CD4-positive, alpha-beta T cell treated with Interleukin-17A for 4 hours (primary cell): ENCODE results near the gene ATXN1.
A peak's percentile ranks its signal among the peaks of the same experiment; 100 is the strongest.

ENCODE experiments used
- DNase-seq: peaks from one replicate; pipeline ENCODE4 v3.0.0-alpha.2; 2020; ENCODE audit warnings: mixed read lengths

The ATXN1 gene

DNA sequence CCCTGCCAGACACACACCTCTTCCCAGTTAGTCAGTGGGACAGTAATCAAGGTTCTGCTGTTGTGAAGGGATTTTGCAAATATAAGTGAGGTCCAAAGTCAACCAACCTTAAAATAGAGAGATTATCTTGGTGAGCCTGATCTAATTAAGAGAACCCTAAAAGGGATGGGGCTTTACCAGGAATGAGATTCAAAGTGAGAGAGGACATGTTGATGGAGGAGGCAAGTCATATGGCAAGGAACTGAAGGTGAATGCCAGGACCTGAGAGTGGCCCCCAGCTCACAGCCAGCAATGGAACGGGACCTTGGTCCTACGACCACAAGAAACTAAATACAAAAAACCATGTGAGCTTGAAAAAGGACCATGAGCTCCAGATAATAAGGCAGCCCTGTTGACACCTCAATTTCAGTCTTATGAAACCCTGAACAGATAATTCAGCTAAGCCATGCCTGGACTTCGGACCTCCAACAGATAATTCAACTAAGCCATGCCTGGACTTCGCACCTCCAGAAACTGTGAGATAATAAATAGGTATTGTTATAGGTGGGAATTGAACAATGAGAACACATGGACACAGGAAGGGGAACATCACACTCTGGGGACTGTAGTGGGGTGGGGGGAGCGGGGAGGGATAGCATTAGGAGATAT, 269.5 kb downstream of the ATXN1 start:
- DNase-seq: no peak

DNA sequence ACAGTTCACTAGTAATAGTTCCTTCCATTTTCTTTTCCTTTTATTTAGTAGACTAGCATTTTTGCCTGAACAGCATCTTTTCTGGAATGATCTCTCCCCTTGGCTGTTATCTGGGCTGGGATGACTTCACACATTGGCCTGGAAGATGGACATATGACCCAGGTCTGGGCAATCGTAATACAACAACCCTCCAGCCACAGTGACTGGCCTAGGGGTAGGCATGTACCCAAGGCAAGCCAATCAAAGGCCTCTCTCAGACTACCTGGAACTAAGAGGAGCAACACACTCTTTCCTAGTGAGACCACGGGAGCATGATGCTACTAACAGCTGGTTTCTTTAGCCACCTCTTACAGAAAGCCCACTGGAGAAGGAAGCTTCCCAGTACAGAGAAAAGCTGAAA, 270.6 kb downstream of the ATXN1 start:
- DNase-seq: no peak

DNA sequence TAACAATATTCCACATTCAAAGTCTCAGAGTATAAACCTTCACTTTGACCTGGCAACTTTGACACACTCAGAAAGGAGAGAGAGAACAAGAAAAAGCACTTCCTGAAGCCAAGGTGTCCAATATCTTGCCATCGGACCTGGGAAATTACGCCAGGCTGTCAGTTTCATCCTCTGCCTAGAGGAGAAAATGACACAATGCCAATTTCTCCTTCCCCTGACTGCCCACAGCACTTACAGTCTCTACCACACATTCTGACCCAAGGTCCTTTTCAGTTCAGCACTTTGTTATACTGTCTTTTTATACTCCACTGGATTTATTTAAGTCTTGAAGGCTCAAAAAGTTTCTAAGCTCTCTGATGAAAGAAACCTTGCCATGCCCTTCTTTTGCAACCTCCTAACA, 272.4 kb downstream of the ATXN1 start:
- DNase-seq: no peak

DNA sequence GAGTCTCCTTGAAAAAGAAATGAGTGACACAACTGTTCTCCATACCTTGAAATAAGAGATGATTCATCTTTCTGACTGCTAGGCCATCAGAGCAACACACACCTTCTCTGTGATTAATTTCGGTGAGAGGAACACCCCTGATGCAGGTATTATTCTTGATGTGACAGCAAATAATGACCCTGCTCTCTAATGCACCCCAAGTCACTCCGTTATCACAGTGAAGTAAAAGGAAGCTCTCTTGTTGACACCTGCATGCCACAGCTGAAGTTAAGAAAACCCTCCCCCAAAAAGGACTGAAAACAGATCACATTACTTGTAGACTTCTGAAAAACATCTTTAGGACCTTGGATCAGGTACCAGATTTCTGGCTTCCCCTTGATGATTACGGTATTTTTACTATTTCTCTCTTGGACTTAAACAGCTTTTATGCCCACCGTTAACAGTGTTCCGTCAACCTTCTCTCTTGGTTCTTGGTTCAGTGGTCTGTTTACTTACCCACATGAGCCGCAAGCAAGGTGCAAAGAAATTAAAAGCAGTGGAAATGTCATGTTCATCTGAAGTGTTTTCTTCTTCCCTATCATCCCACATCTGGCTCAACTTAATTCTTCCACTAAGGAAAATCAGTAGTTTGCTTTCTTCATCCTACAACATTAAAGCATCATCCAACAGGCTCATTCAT, 273.1 kb downstream of the ATXN1 start:
- no peak for DNase-seq

DNA sequence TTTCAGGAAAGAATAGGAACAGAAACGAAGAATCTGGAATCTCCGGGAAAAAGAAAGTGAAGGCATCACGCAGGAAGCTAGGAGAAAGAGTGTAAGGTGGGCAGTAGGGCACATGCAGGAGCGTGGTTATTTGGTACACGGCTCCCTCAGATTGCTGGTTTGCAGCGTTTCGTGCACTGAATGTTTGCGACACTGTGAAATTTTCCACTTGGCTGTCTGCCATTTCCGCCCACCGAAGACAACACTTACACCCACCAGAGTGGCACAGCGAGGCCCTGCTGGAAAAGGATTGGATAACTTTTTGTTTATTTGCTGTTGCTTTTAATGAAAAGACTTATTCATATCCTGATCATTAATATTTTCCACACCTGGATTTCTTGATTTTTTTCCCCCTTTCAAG, 274.6 kb downstream of the ATXN1 start:
- peak; percentile 47 for DNase-seq

DNA sequence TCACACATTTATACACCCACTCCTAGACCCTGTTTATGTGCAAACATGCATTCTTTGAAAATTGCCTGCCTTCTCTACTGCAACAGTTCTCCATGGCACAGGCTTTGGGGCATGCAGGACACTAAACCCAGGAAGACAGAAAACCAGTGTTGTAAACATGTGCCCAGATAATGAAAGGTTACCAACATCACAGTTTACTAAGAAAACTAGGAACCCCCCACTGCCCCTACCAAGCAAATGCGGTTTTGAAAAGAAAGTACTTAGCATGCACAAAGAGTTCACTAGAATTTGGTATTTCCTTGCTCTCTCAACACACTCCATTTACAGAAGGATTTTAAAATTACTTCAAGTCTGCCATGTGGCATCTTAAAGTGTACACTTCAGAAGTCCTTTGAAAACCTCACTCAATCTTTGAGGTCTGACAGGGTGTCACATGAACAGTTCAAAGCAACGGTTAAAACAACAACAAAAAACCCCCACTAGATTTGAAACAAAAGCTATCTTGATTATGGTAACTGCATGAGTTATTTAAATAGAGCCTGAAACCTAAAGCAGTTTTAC, 277.9 kb downstream of the ATXN1 start:
- no peak for DNase-seq

DNA sequence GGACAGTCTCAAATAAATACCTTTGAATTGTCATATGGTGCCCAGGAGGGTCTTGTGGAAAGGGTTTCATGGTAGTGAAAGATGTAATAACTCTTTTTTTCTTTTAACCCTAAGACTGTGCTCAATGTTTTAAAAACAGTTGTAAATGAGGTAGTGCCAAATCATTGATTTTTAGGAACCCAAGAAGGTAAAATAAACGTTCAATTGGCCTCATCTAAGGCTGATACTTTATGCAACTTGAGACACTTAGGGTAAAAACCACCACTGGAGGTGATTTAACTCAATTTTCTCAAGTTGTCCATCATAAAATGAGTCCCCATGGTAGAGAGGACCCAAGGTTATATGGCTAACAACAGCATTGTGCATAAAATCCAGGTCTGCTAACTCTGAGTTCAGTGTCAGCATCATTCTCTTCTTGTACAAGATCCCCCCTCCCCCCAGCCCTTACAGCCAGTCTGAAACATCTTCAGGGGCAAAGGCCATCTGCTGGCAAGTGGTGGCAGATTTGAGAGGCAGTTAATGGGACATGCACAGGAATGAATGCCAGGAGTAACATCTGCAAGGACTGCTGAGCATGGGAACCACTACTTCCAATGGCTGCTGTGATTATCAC, 278.5 kb downstream of the ATXN1 start:
- no peak for DNase-seq

DNA sequence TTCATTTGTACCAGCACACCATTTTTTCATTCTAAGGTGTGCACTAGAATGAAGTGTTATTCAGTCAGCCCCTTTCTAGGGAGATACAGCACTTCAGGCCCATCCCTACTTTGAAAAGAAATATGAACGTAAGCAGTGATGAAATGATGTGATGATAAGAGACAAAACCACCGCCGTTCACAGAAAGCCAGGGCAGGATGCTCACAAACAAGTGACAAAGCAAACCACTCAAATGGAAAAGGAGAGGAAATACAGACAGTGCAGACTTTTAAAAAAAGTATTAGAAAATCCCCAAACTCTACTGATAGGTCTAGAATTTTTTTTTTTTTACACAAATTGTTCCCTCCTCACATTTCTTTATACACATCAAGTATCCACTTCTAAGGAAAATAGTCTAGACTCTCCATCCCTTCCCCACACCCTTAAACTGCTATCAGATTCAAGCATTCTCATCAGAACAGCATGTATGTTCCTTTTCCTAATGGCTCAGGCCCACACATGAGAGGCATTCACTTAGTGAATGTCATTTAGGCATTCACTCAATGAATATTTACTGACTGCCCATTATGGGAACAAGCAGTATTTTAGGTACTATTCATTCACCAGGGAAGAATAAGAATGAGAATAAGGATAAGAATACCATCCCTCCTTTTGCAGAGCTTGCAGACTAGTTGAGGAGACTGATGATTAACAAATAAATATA, 279.4 kb downstream of the ATXN1 start:
- peak; percentile 65 for DNase-seq

DNA sequence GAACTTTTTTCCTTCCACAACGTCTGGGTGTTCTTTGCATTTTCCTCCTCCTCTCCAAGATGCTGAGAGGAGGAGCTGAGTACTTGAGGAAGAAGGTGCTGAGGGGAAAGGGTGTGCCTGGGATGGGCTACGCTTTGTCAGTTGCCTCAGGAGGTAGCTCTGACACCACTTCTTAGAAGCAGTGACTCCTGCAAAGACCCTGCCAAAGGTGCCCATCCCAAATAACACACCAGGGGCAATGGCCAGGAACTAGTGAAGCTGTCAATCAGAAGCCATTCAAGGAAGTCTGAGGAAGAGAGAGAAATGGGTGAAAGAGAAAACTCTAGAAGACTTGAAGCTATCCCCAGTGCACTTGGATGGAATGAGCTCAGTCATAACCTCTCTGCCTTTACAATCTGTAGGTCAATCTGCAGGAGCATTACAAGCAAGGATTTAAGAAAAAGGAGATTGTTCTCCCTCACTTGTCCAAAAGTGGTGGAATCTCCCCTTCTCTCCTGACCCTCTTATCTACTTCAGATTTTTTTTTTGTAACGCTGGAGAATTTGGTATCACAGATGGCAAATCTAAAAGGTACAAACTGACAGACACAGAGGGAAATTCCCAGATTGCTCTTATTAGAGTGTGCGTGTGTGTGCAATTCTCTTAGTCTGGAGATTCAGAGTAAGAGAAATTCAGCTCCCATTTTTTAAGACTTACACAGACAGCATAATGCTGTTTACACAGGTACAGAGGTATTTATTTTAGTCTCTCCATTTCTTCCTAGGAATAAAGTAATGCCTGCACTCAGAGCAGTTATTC, 280.3 kb downstream of the ATXN1 start:
- no peak for DNase-seq

DNA sequence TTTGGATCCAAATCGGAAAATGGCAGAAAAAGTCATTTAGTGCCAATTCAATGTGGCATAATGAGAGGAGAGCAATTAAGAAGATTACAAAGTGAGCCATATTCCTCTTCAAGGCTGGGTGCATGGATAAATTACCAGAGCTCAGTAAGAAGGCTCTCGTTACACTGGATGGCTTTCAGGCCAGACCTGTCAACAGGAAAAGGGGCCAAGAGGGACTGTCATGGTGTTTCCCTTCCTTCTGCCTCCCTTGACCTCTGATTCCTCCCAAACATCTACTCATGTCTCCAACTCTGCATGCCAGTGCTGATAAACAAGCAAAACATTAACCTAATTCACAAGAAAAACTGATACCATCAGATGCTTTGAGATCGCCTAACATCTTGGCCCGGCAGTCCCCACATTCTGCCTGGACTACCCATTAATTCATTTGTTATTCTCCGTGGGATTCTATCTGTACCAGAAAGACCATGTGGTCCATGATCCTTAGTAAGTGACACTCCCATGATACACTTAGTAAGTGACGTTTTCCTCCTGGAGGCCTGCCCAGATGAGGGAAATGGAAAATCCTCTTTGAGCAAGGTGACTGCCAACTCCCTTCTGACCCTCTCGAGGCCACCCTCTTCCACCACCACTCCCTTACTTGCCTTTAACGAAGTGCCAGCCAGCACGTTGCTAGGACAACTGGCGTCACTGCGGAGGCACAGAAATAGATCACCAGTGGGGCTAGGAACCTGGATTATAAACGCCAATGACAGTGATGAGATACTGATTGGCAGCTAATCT, 283.7 kb downstream of the ATXN1 start:
- DNase-seq: no peak

DNA sequence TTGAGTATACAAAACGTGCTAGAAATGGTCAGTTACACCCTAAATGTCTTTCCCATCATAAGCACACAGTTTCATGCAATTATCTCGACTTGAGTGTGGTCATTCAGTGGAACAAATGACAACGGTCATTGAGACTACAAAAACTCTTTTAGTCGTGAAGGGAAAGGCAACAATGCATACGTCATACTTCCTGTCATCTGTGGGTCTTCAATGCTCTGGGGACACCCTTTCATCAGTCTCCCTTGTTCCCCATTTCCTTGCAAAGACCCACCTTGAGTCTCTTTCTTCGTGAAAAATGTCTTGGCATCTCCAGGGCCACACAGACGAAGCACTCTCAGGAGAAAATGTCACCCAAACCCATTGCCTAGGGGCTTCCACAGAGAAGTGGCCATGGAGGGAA, 284.4 kb downstream of the ATXN1 start:
- no peak for DNase-seq

DNA sequence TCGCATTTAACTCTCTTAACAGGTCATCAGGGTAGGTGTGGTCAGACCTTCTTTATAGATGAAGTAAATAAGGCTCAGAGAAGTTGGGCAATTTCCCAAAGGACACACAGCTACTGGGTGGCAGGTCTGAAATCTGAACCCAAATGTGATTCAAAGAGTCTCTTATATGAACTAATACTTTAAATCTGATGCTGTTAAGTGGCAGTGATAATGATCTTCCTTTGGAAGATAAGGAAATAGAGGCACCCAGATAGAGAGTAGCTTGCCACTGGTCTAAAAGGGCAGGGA, 285.8 kb downstream of the ATXN1 start:
- DNase-seq: no peak

DNA sequence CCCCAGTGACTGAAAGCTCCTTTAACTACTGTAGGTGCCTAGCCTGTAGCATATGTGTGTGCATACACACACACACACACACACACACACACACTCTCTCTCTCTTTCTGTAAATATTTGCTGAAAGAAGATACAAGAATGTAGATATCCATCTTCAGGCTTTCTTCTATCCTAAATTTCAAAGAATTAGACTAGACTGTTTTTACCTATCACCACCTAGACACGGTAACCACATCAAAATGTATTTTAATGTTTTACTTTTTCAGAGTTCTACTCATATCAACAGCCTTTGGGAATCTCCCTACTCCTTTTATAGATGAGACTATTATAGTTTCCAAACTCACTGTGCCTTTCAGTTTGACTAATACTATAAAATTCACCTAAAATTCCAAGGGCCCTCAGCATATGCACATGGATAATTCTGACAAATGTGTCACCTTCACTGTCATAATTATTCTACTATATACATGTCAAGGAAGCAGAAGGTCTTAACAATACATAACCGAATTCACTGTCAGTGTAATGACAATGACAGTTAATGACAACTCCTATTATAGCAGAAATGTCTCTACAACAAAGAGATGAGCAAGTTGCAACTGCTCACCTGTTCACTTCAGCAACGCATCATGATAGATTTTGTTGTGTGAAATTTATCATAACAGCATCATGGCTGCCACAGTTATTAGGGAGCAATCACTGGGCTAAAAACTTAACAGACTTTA, 286.3 kb downstream of the ATXN1 start:
- DNase-seq: peak; percentile 20

DNA sequence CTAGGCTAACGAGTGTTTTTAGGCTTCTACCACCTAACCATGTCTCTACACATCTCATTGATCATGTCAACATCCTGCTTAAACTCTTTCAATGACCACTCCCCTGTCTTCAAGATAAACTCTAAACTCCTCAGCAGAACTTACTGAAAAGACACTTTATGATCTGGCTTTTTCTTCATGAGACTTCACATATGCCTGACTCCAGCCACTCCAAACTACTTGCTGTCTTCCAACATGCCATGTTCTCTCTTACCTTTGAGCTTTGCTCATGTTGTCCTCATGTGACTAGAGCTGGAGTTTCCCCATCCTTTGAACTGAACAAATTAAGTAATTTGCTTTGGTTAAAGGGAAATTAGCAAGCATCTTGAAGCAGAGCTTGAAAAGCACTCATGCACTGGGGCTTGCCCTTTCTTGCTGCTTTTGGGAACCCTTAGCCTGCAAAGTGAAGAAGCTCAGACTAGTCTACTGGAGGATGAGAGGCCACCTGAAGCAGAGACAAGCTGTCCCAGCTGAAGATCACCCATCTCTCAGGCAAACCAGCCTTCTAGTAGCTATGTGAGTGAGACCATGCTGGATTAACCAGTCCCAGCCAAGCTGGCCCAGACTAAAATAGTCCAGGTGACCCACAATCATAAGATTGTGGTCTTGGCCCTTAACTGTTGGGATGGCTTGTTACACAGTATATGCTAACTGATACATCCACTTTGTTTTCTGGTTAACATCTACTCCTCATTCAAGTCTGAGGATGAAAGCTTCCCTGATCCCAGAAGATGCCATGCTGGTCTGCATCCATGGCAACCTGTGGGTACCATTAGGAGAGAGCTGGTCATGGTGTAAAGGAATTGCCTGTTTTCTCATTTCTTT, 287.1 kb downstream of the ATXN1 start:
- peak; percentile 13 for DNase-seq

DNA sequence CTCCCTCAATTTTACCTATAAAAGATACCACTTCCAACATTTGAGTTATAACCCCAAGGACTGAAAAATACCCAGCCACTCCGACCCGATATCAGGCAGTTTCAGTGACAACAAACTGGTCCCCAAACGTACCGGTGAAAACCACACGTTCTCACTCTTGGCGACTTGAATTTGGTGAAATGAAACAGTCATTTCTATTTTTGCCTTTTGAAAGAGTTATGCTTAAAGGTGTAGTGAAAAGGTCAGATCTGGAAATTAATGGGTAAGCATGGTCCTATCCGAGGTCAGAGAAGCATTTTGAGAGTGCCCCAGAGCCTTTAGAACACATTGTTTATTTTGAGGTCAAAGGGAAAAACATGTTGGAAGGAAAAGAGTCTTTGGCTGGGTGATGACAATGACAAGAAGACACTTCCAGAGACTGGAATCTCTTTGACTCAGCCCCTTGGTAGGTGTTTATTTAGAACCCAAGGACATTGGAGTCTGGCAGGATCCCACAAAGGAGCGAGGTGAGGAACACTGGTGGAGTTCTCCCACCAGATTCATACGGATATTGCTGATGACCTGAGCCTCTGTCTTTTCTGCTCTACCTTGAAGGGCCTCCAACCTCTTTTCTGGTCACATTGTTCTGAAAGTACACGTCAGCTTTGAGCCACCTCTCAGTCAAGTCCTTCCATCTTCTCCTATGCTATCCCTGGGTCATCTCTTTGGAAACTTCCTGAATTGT, 287.9 kb downstream of the ATXN1 start:
- DNase-seq: no peak

DNA sequence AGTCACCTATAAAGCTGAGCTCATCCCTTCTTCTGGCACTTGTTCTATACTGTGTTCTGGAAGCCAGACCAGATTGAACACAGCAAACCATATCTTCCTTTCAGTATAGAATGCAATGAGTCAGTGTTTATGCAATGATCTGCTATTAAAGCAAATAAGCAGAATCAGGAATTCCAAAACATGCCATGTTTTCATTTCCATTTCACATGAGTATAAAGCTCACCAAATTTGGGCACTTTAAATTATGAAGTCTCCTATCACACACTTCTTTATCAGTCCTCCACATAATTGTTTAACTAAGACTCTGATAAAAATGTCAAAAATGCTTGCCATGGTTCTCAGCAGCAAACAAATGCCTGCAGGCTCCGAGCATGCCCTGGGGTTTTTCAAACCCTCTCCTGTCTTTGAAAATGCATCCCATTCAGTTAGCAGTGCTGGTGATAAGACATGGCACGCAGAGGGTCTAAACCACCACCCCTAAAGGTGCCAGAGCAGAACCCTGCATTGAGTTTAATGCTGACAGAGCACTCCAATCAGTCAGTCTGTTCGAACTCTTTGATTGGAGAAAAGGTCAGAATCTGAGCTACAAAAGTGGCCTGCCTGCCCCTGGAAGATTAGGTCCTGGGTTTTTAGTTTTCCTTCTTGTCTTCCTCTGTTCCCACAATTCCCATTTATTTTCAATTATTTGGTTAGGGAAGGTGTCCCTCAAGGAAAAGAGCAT, 288.8 kb downstream of the ATXN1 start:
- no peak for DNase-seq

DNA sequence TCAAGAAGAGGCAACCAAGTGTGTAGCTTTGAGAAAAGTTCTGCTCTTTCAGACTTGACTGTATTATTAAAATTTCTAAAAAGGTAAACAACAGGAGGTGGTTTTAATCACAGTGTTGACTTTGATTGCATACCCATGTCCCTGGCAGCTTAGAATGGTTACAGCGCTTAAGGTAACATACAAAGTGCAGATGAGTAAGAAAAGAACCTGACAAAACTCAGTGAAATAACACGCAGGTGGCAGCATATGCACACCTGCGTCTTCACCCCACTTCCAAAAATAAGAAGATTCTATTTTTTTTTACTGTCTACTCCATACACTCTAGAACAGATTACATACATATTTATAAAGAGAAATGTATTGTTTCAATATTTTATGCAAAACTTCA, 289.4 kb downstream of the ATXN1 start:
- DNase-seq: no peak

DNA sequence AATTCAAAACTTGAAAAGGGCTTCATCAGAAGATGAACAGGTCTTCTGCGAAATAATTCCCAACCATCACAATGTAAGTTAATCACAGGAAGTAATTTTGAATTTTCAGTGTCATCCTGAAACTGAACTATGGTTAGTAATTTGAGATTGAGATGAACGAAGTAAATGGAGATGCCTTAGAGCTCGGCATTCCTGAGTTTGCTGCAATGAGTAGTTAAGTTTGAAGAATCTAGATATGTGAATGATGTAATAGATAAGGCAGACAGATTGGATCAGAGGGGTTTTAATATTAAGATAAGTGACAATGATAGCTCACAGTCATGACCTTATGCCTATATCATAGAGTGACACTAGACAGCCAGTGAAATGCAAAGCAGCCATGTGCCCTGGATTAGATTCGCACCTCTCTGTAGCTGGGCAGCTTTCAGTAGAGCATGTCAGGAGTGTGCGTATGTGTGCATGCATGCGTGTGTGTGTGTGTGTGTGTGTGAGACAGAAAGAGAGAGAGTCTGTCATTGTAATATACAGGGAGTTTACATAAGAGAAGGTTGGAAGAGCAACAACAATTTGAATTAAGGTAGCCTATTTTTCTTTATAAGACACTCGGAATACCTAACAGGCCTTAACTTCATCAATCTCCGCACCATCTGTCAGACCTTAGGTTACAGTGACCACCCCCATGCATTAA, 289.9 kb downstream of the ATXN1 start:
- no peak for DNase-seq
